ENCODE results near the gene WDR4. TPM values are rescaled to one million over a fixed set of nuclear protein-coding genes. Genes with fewer than 3 reads are reported as not detected.

Gene WDR4
- total and polyA plus RNA-seq, 2 of the 13 experiments (the other 11 are each of a cell fraction or from before 2014, with no cell fraction given) = 11.3 to 14.4 TPM

- TF ChIP-seq CENPBD1 (CRISPR knock-in tag; IDR thresholded peaks at IDR 0.05; ENCODE audit: borderline replicate concordance, low read depth) = no peak
- TF ChIP-seq GLMP (CRISPR knock-in tag; IDR thresholded peaks at IDR 0.05; ENCODE audit: borderline replicate concordance) = no peak
- TF ChIP-seq HOXA3 (CRISPR knock-in tag; IDR thresholded peaks at IDR 0.05) = no peak
- no peak for TF ChIP-seq THYN1 (CRISPR knock-in tag; IDR thresholded peaks at IDR 0.05; ENCODE audit: borderline replicate concordance, low read depth)
- no peak for TF ChIP-seq ZBTB4 (CRISPR knock-in tag; IDR thresholded peaks at IDR 0.05; ENCODE audit: borderline replicate concordance)
- TF ChIP-seq, protein P1, sequence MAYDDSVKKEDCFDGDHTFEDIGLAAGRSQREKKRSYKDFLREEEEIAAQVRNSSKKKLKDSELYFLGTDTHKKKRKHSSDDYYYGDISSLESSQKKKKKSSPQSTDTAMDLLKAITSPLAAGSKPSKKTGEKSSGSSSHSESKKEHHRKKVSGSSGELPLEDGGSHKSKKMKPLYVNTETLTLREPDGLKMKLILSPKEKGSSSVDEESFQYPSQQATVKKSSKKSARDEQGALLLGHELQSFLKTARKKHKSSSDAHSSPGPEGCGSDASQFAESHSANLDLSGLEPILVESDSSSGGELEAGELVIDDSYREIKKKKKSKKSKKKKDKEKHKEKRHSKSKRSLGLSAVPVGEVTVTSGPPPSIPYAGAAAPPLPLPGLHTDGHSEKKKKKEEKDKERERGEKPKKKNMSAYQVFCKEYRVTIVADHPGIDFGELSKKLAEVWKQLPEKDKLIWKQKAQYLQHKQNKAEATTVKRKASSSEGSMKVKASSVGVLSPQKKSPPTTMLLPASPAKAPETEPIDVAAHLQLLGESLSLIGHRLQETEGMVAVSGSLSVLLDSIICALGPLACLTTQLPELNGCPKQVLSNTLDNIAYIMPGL (CRISPR knock-in tag; IDR thresholded peaks at IDR 0.05; ENCODE audit: borderline replicate concordance in 1 of 2, low read depth in 1 of 2) = no peak
- no peak for TF ChIP-seq ATF7-NPFF (CRISPR knock-in tag; IDR thresholded peaks at IDR 0.05; ENCODE audit: low read depth)
- TF ChIP-seq ZNF7 (CRISPR knock-in tag; IDR thresholded peaks at IDR 0.05) = no peak
- TF ChIP-seq SMAD9 (CRISPR knock-in tag; IDR thresholded peaks at IDR 0.05) = no peak
- no peak for TF ChIP-seq PHF5A (CRISPR knock-in tag; IDR thresholded peaks at IDR 0.05; ENCODE audit: low read depth, unreplicated experiment)
- TF ChIP-seq, protein P2, sequence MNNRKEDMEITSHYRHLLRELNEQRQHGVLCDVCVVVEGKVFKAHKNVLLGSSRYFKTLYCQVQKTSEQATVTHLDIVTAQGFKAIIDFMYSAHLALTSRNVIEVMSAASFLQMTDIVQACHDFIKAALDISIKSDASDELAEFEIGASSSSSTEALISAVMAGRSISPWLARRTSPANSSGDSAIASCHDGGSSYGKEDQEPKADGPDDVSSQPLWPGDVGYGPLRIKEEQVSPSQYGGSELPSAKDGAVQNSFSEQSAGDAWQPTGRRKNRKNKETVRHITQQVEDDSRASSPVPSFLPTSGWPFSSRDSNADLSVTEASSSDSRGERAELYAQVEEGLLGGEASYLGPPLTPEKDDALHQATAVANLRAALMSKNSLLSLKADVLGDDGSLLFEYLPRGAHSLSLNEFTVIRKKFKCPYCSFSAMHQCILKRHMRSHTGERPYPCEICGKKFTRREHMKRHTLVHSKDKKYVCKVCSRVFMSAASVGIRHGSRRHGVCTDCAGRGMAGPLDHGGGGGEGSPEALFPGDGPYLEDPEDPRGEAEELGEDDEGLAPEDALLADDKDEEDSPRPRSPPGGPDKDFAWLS (CRISPR knock-in tag; IDR thresholded peaks at IDR 0.05; ENCODE audit: borderline replicate concordance) = 0 out of 2 replicates have a peak, but pooled peaks have one; percentile 46
- no peak for TF ChIP-seq ZBTB43 (CRISPR knock-in tag; conservative IDR thresholded peaks at IDR 0.05)
- peak; percentile 68 for TF ChIP-seq NR2C2 (CRISPR knock-in tag; IDR thresholded peaks at IDR 0.05; ENCODE audit: borderline replicate concordance)
- TF ChIP-seq ZNF18 (CRISPR knock-in tag; IDR thresholded peaks at IDR 0.05; ENCODE audit: insufficient replicate concordance) = no peak
Observed at GRCh38 chr21:42837421-42838211, 41.7 kb downstream of the WDR4 start (continued).

Data from HepG2 (cell line).